GM19043 (cell line): ENCODE measurements around the gene IGF2R.
"Not testable (repeated sequence)": the region's sequence is repeated elsewhere in the genome, so short reads cannot be mapped to it uniquely, and the experiment has no call there.

Experiments
- ATAC-seq: cut with Tn5 transposase; IDR thresholded peaks from one replicate; pipeline ENCODE4 v1.9.1; 2021; ENCODE audit warnings: low read depth; ENCODE audit not compliant: unreplicated experiment

IGF2R gene

GRCh38 chr6:159995405-159995804 is 26.5 kb downstream of the IGF2R start:
- no peak for ATAC-seq

GRCh38 chr6:159996087-159996622 is 27.3 kb downstream of the IGF2R start:
- ATAC-seq = no peak

GRCh38 chr6:159996626-159997497 is 28.0 kb downstream of the IGF2R start:
- no peak for ATAC-seq

GRCh38 chr6:159997498-159998101 is 28.7 kb downstream of the IGF2R start:
- no peak for ATAC-seq

GRCh38 chr6:159998538-159998937 is 29.7 kb downstream of the IGF2R start:
- ATAC-seq = no peak

- no peak for ATAC-seq
These were observed 30.4 kb downstream of the IGF2R start for GRCh38 chr6:159999240-159999671.

- no peak for ATAC-seq
These were observed 31.4 kb downstream of the IGF2R start for GRCh38 chr6:160000280-160000704.

- ATAC-seq = not testable (repeated sequence)
These were observed 32.1 kb downstream of the IGF2R start for GRCh38 chr6:160000893-160001427.

- no peak for ATAC-seq
These were observed 34.0 kb downstream of the IGF2R start for GRCh38 chr6:160002882-160003281.

- no peak for ATAC-seq
These were observed 35.1 kb downstream of the IGF2R start for GRCh38 chr6:160004018-160004417.

GRCh38 chr6:160004419-160005175 is 35.7 kb downstream of the IGF2R start:
- no peak for ATAC-seq

- no peak for ATAC-seq
These were observed 36.3 kb downstream of the IGF2R start for GRCh38 chr6:160005211-160005610.

- no peak for ATAC-seq
These were observed 37.1 kb downstream of the IGF2R start for GRCh38 chr6:160005861-160006540.

GRCh38 chr6:160007145-160007544 is 38.3 kb downstream of the IGF2R start:
- no peak for ATAC-seq

GRCh38 chr6:160007611-160008010 is 38.7 kb downstream of the IGF2R start:
- ATAC-seq = no peak

- no peak for ATAC-seq
These were observed 41.2 kb downstream of the IGF2R start for GRCh38 chr6:160010067-160010466.

GRCh38 chr6:160013987-160014868 is 45.3 kb downstream of the IGF2R start:
- no peak for ATAC-seq

GRCh38 chr6:160014869-160015182 is 45.9 kb downstream of the IGF2R start:
- no peak for ATAC-seq
